SKM-1 treated with dmso at 0.1 percent for 144 hours (cell line): ENCODE data around the gene RTCA.
"Not testable (repeated sequence)": the region's sequence is repeated elsewhere in the genome, so short reads cannot be mapped to it uniquely, and the experiment has no call there.

Experiments used
- DNase-seq: peaks from one replicate; lab custom pipeline; 2025; ENCODE audit not compliant: unreplicated experiment; lab: John Stamatoyannopoulos, UW

RTCA gene

DNA sequence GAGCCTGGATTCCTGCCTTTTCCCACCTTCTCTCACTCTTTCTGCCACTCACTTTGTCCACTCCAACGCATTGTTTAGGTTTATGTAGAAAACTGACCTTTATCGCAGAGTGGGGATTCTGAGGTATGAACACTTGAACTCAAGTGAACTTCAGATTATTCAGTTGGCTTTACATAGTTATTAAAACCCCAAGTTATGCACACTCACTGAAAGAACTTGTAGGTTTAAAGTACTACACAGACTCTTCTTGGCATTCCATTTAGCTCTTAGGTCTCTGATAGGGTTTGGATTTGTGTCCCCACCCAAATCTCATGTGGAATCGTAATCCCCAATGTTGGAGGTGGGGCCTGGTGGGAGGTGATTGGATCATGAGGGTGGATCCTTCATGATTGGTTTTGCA lies 39.9 kb downstream of the RTCA start:
- no peak for DNase-seq

DNA sequence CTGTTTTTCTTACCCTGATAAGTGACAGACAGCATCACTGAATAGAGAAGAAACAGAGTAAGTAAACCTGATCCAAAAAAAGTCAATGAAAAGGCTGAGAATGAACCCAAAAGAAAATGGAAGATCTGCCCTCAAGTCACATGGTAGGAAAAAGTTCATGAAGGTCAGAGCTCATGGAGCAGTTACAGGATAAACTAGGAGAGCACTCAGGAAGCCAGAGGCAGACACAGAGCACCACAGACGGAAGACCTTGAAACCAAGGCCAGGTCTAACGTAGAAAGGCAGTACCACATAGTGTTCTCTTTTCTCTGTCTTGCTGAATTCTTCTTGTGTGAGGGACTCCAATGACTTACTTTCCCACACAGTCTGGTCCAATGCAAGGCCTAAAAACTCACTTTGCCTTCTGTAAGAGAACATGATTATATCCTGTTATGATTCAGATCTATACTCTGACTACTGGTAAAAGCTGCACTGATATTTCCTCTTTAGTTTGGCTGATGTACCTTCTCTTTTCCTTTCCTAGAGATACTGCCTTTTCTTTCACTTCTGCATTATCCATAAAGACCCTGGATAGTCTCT lies 40.8 kb downstream of the RTCA start:
- DNase-seq = no peak

DNA sequence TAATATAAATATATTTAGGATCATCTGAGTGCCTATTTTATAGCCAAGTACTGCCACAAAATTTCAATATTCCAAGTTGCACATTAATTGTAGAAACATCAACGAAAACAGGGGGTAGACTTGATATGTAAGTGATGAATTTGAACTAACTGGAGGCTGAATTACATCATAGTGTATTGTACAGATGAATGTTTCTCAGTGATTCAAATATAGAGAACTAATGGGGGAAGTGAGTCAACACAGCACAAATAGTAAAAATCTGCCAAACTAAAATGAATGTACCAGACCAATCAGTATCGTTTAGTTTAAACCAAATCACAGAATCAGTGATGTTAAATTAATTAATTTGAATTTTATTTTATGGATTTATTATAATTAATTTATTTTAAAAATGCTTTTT lies 42.8 kb downstream of the RTCA start:
- no peak for DNase-seq

DNA sequence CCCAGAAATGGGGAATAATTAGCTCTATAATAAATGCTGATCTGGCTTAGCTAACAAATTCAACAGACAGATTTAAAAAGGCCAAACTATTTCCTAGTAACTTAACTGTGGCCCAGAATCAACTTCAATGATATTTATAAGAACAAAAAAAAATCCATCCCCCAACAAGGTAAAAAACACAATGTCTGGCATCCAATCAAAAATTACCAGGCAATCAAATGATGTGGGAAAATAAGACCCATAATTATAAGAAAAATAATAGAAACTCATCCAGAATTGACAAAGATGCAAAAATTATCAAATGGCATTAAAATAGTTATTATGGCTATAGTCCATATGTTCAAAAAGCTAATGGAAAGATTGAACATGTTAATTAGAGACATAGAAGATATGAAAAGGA lies 43.8 kb downstream of the RTCA start:
- DNase-seq = no peak

DNA sequence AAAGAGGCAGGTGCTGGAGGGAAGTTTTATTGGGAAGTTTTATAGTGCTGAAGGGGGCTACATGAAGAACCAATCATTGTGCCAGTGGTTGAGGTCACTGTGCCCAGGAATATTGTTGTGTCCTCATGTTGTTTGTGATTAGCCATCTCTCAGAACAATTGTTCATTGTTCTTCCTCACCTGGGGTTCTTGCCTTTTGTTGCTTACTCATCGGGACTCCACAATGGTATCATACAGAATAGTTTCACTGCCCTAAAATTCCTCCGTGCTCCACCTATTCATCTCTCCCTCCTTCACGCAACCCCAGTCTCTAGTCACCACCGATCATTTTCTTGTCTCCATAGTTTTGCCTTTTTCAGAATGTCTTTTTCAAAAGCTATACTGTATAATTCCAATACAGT lies 47.4 kb downstream of the RTCA start:
- DNase-seq = no peak

DNA sequence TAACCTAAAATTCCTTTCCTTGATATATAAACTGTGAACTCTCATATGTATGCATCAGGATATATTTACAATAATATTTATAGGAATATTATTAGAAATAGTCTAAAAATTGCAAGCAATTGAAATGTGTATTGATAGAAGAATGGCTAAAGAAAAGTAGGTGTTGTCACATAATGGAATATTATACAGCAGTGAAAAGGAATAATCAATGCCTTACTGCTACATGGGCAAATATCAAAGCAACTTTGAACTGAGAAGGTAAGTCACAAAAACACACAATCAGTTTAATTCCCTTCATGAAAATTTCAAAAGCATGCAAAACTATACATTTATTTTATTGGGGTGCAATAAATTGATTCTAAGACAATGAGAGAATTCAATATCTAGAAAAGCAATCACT lies 50.6 kb downstream of the RTCA start:
- DNase-seq = no peak

DNA sequence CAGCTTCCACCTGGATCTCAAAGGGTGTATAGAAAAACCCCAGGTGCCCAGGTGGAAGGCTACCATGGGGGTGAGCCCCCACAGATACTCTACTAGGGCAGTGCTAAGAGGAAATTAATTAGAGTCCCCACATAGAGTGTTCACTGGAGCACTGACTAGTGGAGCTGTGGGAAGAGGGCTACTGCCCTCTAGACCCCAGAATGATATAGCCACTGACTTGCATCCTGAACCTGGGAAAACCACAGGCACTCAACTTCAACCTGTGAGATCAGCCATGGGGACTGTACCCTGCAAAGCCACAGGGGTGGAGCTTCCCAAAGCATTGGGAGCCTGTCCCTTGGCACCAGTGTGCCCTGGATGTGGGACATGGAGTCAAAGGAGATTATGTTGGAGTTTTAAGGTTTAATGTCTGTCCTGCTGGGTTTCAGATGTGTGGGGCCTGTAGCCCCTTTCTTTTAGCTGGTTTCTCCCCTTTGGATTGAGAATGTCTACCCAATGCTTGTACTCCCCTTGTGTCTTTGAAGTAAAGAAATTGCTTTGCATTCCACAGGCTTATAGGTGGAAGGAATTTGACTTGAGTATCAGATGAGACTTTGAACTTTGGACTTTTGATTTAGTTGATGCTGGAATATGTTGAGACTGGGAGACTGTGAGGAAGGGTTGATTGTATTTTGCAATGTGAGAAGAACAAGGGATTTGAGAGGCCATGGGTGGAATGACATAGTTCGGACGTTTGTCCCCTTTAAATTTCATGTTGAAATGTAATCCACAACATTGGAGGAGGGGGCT lies 54.5 kb downstream of the RTCA start:
- no peak for DNase-seq

DNA sequence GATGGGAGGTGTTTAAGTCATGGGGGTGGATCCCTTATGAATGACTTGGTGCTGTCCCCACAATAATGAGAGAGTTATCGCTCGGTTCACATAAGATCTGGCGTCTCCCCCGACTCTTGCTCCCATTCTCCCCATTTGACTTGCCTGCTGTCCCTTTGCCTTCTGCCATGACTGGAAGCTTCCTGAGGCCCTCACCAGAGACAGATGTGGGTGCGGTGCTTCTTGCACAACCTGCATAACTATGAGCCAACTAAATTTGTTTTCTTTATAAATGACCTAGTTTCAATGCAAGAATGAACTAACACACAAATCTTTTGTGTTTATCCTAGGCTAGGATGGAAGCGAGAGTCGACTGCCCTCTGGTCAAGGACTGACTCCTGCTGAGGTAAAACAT lies 55.1 kb downstream of the RTCA start:
- no peak for DNase-seq

DNA sequence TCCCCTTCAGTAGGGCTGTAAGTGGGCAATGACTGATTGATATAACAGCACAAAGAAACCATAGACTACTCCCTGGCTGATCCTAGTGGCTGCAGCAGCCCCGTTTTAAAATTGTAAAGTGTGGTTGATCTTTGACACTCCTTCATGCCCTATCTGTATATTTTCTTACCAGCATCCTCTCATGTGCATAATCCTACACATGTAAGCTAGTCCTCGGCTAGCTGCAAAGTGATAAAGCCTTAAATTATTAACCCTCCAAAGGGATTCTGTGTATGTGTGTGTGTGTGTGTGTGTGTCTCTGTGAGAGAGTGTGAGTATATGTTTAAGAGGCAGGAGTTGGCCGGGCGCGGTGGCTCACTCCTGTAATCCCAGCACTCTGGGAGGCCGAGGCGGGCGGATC lies 55.5 kb downstream of the RTCA start:
- no peak for DNase-seq

DNA sequence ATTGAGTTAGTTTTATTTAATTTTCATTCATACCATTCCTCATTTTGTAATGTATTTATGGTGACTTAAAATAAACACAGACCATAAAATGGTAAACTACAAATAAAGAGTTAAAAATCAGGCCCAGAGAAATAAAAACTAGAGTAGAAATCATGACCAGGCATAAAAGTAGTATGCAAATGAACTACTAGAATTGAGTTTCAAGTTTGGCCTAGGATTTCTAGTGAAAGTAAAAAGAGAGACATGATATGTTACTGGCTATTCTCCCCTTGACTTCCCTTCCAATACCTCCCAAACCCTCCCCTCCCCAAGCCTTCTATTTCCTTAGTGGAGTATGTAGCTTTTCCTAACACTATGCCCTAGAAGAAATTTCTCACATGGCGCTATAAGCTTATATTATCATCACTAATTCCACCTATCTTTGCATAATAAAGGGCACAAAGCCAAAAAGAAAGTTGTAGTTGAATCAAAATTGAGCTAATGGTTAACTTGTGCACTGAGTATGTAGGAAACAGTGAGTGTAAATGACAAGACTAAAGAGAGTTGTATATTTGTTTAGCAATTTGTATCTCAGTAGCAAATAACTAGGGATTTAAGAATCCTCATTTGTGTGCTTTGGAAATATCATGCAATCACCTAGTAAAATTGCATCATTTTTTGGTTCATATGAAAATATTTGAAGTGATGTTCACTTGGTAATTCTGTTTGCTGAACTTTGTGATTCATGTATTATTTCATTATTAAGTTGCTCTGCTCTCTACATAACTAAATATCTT lies 56.6 kb downstream of the RTCA start:
- no peak for DNase-seq

DNA sequence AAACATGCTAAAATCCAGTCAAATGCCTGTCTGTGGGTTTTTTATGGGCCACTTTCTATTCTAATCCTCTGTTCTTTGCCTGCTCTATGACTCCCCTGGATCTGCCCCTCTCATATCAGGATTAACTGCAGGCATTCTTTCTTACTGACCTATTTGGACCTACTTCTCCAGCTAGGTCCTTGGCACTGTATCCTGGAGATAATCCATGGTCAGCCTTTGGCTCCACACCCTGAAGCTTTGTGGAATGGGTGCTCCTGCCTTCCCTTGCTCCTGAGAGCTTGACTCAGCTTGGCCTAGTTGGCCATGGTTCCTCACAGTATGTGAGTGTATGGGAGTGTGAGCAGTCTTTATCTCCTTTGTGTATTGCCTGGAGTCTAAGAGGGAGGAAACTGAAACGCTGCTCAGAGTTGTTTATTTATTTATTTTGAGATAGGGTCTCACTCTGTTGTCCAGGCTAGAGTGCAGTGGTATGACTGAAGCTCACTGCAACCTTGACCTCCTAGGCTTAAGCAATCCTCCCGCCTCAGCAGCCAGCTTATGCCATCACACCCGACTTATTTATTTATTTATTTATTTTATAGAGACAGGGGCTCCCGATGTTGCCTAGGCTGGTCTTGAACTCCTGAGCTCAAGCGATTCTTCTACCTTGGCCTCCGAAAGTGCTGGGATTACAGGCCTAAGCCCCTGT lies 57.5 kb downstream of the RTCA start:
- DNase-seq = no peak

DNA sequence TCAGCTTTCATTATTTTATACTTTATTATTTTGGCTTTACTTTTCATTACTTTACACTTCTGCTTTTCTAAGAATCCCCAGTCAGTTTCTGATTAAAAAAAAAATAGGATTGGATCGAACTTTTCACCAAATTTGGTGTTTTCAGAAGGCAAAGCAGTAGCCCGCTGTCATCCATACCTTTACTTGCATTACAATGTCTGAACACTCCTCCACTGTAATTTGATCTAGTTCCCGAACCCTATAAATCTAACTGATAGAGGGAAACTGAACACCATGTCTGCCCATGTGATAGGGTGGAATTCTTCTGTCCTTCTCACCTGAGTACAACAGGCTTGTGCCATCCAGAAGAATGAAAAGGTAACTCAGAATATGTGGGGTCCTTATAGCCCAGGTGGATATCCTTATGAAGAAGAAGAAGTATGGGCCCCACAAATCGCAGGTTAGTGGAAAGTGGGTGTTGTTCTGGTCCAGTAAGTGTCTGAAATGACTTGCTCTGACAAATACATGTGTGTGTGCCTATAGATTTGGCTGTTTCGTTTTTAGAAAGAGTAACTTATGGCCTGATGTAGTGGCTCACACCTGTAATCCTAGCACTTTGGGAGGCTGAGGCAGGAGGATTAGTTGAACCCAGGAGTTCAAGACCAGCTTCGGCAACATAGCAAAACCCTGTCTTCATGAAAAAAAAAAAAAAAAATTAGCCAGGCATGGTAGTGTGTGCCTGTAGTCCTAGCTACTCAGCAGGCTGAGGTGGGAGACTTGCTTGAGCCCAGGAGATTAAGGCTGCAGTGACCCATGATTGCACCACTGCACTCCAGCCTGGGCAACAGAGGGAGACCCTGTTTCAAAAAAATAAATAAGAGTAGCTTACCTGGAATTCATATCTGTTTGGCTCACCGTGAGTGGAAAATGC lies 59.7 kb downstream of the RTCA start:
- DNase-seq = no peak

DNA sequence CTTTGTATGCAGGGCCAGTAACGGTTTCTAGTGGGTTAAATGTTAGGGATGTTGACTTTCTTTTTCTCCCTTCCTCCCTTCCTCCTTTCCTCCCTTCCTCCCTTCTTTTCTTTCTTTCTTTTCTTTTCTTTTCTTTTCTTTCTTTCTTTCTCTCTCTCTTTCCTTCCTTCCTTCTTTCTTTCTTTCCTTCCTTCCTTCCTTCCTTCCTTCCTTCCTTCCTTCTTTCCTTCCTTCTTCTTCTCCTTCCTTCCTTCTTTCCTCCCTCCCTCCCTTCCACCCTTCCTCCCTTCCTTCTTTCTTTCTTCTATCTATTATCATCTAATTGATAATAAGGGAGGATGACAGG lies 60.3 kb downstream of the RTCA start:
- DNase-seq = not testable (repeated sequence)

DNA sequence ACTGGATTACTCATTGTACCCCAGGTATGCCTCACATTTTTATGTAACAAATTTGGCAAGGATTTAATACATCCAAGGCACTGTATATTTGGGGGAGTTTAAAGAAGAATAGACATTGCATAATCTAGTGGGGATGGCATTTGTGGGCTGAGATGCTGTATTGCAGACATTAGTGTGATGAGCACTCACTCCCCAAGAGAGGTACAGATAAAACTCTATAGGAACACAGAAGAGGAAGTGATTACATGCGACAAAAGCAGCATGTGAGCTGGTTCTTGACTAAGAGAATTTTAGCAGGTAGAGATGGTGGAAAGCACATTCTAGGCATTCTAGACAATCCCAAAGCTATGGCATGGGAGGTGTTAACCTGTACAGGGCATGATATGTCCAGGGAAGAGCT lies 62.1 kb downstream of the RTCA start:
- DNase-seq = peak; percentile 43

DNA sequence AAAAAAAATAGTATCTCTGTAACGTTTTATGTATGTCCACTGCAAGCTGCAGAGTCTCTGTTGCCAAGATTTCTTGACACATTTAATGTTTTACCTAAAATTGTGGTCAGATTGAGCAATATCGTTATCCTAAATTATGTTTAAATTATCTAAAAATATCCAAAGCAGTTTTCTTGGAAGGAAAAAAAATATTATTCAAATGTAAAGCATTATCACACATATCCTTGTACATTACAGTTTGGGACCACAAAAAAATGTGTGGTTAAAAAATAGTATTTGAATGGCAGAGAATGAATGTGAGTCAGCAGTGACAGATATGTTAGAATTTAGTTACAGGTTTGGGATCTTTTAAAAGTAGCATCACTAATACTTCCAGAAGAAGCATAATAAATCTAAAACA lies 65.1 kb downstream of the RTCA start:
- DNase-seq = not testable (repeated sequence)

DNA sequence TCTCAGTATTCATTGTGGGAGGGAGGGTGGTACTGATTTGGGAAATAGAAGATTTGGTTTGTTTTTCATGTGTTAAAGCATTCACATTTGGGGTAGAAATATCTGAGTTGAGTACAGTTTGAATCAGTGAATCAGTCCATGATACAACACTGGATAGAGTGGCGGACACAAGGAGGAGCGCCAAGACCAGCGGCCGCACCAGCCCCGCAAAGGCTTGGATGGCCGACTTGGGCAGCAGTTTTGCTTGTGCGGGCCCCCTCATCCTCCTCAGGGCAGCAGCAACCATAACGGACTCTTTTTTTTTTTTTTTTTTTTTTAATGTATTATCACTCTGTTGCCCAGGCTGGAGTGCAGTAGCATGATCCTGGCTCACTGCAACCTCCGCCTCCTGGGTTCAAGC lies 66.3 kb downstream of the RTCA start:
- DNase-seq = no peak

DNA sequence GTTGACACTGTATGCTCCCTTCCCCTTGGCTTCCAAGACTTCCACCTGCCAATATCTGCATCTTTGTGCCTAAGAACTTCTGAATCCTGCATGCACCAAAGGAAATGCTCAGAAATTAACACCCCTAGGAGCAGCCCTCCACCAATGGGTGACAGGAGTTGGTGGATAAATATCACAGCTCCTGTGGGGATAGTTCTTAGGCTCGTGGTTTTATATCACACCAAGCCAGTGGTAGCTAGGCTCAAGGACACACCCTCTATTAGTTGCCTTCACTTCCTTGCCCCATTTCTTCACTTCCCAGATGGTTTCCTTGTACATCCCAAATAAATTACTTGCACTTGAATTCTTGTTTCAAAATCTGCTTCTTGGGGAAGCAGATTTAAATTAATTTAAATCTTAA lies 69.4 kb downstream of the RTCA start:
- no peak for DNase-seq

DNA sequence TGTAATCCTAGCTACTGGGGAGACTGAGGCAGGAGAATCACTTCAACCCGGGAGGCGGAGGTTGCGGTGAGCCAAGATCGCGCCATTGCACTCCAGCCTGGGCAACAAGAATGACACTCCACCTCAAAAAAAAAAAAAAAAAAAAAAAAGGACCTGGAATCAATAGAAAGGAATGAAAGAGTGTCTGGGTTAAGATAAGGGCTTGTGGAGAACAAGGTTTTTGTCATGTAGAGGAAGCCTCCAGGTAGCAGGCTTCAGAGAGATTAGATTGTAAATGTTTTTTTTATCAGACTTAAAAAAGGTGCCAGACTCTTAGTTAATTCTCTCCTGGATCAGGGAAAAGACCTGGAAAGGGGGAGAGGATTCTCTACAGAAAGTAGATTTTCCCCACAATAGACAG lies 71.9 kb downstream of the RTCA start:
- DNase-seq = not testable (repeated sequence)

DNA sequence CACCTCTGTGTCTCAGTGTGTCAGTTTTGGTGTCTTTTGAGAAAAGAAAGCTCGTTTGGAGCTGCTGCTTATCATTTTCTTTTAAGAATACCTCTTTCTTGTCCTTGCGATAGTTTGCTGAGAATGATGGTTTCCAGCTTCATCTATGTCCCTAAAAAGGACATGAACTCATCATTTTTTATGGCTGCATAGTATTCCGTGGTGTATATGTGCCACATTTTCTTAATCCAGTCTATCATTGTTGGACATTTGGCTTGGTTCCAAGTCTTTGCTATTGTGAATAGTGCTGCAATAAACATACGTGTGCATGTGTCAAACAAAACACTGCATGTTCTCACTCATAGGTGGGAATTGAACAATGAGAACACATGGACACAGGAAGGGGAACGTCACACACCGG lies 73.7 kb downstream of the RTCA start:
- not testable (repeated sequence) for DNase-seq

DNA sequence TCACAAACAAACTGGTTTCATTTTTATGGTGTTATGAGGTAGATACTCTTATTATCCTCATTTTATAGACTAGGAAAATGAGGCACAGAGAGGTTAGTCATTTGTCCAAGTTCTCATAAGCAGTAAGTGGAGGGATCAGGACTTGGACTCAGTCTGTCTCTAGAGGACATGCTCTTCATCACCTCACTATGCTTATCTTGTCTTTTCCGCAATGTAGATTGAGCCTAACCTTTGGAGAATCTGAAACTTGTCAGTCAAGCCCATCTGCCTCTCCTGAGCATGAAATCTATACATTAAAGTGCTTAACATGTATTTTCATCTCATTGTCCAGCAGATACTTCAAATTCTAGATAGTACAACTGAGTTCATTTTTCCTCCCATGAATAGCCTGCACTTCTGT lies 74.5 kb downstream of the RTCA start:
- DNase-seq = no peak

DNA sequence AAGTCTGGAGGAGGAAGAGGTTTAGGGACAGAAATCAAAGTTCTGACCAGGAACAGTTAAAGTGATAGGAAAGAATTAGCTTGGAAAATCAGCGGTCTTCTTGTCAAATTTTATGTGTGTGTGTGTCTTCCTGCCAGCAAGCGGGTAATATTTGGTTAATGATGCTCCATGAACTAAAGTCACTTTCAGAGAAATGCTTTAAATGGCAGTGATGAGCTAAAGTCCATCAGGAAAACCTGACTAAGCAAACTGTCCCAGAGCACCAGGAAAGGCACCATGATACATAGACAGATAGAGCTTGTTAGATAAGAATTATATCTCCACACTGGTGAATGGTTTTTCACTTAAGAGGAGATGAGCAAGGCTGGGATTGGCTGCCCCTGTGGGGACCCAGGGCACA lies 76.3 kb downstream of the RTCA start:
- no peak for DNase-seq
